Endothelial cell of umbilical vein (primary cell): ENCODE measurements around the gene SLC5A3. TPM values are rescaled to one million over a fixed set of nuclear protein-coding genes. Genes with fewer than 3 reads are reported as not detected.

Source experiments
- BruUV-seq: library from RNA; stranded (reverse); fragments of 400-500 nt; replicated peaks from 2 replicates; lab custom pipeline; 2021; lab: Mats Ljungman, UMichigan
- CTCF ChIA-PET: fragments of 300-600, 350-600 bp; sonication (Branson Sonifier 250); formaldehyde crosslinking; loops from one replicate; lab custom pipeline; 2021; ENCODE audit warnings: antibody characterized with exemption, inconsistent platforms; lab: Charles Lee
- POLR2A ChIA-PET: fragments of 300-600, 350-600 bp; sonication (Branson Sonifier 250); formaldehyde crosslinking; loops from one replicate; lab custom pipeline; 2021; ENCODE audit warnings: antibody characterized with exemption, inconsistent platforms; lab: Charles Lee
- DNase-seq: peaks from one replicate; pipeline ENCODE4 v3.0.0-alpha.2; 2011; ENCODE audit warnings: low read depth, low spot score
- FAIRE-seq: peaks from 2 replicates; lab custom pipeline; 2011; peaks lifted over from hg19 to GRCh38; lab: Jason Lieb, UNC
- H2AFZ ChIP-seq: 2 replicates; pipeline ENCODE4 v1.6.0; 2012; ENCODE audit warnings: low read depth, low read length, control low read depth, inconsistent platforms
- H3K27ac ChIP-seq: 2 replicates; pipeline ENCODE4 v1.5.1; 2011; ENCODE audit warnings: low read depth, mild to moderate bottlenecking, control low read depth, low read length, moderate library complexity; ENCODE audit not compliant: insufficient read depth
- H3K27me3 ChIP-seq, 2 experiments: 2 replicates each; pipeline versions ENCODE4 v1.6.0 to v1.6.1; 2011; ENCODE audit warnings: low read length in 2 of 2, mixed read lengths in 1 of 2; ENCODE audit not compliant: control insufficient read depth in 2 of 2, insufficient read depth in 2 of 2
- H3K36me3 ChIP-seq, 2 experiments: 2 replicates in 1 of 2; 3 replicates in 1 of 2; pipeline ENCODE4 v1.5.1; 2011; ENCODE audit warnings: low read length in 2 of 2, mild to moderate bottlenecking in 1 of 2, moderate library complexity in 1 of 2; ENCODE audit not compliant: control insufficient read depth in 2 of 2, insufficient read depth in 2 of 2; ENCODE audit errors: extremely low read depth in 1 of 2
- H3K4me1 ChIP-seq: 3 replicates; pipeline ENCODE4 v1.5.1; 2011; ENCODE audit warnings: mild to moderate bottlenecking, low read length; ENCODE audit not compliant: control insufficient read depth, insufficient read depth; ENCODE audit errors: extremely low read depth
- H3K4me2 ChIP-seq: 2 replicates; pipeline ENCODE4 v1.6.1; 2011; ENCODE audit warnings: low read length, control low read depth, mixed read lengths; ENCODE audit not compliant: insufficient read depth
- H3K4me3 ChIP-seq, 3 experiments: fragments of 200-600 bp in 1 of 3; sonication (generic), shearing (Covaris generic) in 1 of 3; replicated peaks in 1 of 3; 2 replicates each; pipeline ENCODE4 v1.5.1; 2011 to 2016; ENCODE audit warnings: control low read depth in 3 of 3, low read length in 3 of 3, mild to moderate bottlenecking in 2 of 3, inconsistent platforms in 1 of 3, low read depth in 1 of 3, moderate library complexity in 1 of 3; ENCODE audit not compliant: insufficient read depth in 1 of 3
- H3K79me2 ChIP-seq: 2 replicates; pipeline ENCODE4 v1.6.0; 2012; ENCODE audit warnings: low read length, inconsistent platforms; ENCODE audit not compliant: control insufficient read depth, insufficient read depth
- H3K9ac ChIP-seq: replicated peaks from 2 replicates; pipeline ENCODE3; 2011; ENCODE audit warnings: low read length, control low read depth; ENCODE audit not compliant: insufficient read depth; ENCODE audit errors: extremely low read depth
- H3K9me1 ChIP-seq: replicated peaks from 3 replicates; pipeline ENCODE4 v1.6.0; 2011; ENCODE audit warnings: mild to moderate bottlenecking, low read length; ENCODE audit not compliant: control insufficient read depth, insufficient read depth; ENCODE audit errors: extremely low read depth
- H3K9me3 ChIP-seq: replicated peaks from 2 replicates; pipeline ENCODE4 v1.5.1; 2012; ENCODE audit warnings: low read length, inconsistent platforms; ENCODE audit not compliant: control insufficient read depth, insufficient read depth
- H4K20me1 ChIP-seq: replicated peaks from 2 replicates; pipeline ENCODE3; 2011; ENCODE audit warnings: mild to moderate bottlenecking, low read length; ENCODE audit not compliant: control insufficient read depth, insufficient read depth; ENCODE audit errors: extremely low read depth
- EZH2 ChIP-seq: IDR thresholded peaks from 2 replicates; pipeline ENCODE4 v1.6.1; 2012; ENCODE audit warnings: borderline replicate concordance, low read depth, mild to moderate bottlenecking, moderate library complexity, low read length, inconsistent platforms; ENCODE audit not compliant: severe bottlenecking
- FOS ChIP-seq: IDR thresholded peaks from 2 replicates; pipeline ENCODE4 v1.6.1; 2011; ENCODE audit warnings: mild to moderate bottlenecking, low read length, moderate library complexity, borderline replicate concordance; ENCODE audit not compliant: insufficient read depth
- JUN ChIP-seq: IDR thresholded peaks from 2 replicates; pipeline ENCODE4 v1.6.1; 2011; ENCODE audit warnings: borderline replicate concordance, low read depth; ENCODE audit not compliant: insufficient read length, insufficient read depth
- MAX ChIP-seq: IDR thresholded peaks from 2 replicates; pipeline ENCODE4 v1.6.1; 2011; ENCODE audit not compliant: insufficient read depth, insufficient read length
- MYC ChIP-seq: IDR thresholded peaks from one replicate; pipeline ENCODE4 v1.6.1; 2011; ENCODE audit warnings: mild to moderate bottlenecking, low read depth, low read length
- POLR2A ChIP-seq: IDR thresholded peaks from 2 replicates; pipeline ENCODE4 v1.6.1; 2012; ENCODE audit warnings: low read depth, mild to moderate bottlenecking, control low read depth, low read length
- POLR2AphosphoS5 ChIP-seq: IDR thresholded peaks from 2 replicates; pipeline ENCODE4 v1.6.1; 2012; ENCODE audit warnings: low read depth, mild to moderate bottlenecking, control low read depth, low read length, moderate library complexity; ENCODE audit not compliant: insufficient read depth
- dilution Hi-C: fragments of 300-500 bp; cut with MboI; formaldehyde crosslinking; loops from one replicate; pipeline ENCODE4 v1.15.0; 2019; ENCODE audit warnings: low sequenced_read_pairs; ENCODE audit not compliant: extremely low pct_ligation_motif_present
- intact Hi-C: fragments of 100-400 bp; cut with micrococcal nuclease; formaldehyde crosslinking; loops from one replicate; pipeline ENCODE4 v1.10.0; 2022
- polyA plus RNA-seq, 4 experiments: library from polyadenylated mRNA; depleted of rRNA in 3 of 4; stranded (reverse) in 3 of 4; unstranded in 1 of 4; fragments of >200 nt; gene quantifications; 2 replicates each; pipeline versions ENCODE4 v1.2.1 to v1.2.3, GENCODE V29; 2011 to 2012; ENCODE audit warnings: missing spikeins in 1 of 4
- total RNA-seq: library from RNA; stranded (reverse); gene quantifications from 2 replicates; pipeline ENCODE4 v1.2.3, GENCODE V29; 2021

The SLC5A3 gene
- total and polyA plus RNA-seq, 2 donors (not counting 3 experiments of a cell fraction or from before 2014, with no cell fraction given): 1.6 to 8.0 TPM

- no peak overlapping the region for H3K4me3 ChIP-seq
- no peak for DNase-seq
- no TSS peak for BruUV-seq
- TF ChIP-seq FOS (no peak), POLR2AphosphoS5 (no peak), POLR2A (no peak), MYC (no peak), JUN (no peak), EZH2 (no peak), MAX (no peak)
- dilution Hi-C loops (no loop called here), intact Hi-C loops (no loop called here)
- H3K4me1 ChIP-seq: no peaks in the 10 kb centered on the region
- H3K27ac ChIP-seq: no peak overlapping the region
- no peaks in the 10 kb centered on the region for H4K20me1 ChIP-seq
- H3K9ac ChIP-seq: no peak overlapping the region
- H3K9me3 ChIP-seq: no peaks in the 10 kb centered on the region
- H3K9me1 ChIP-seq: no peaks in the 10 kb centered on the region
- CTCF ChIA-PET: interaction anchor here (0.7 to 2.0 kb wide), 5 partner anchors 10 to 237 kb away, joined by 3 to 8 read pairs (median 4); no protein-coding TSS in a partner anchor
- H3K36me3 ChIP-seq: no peaks in the 10 kb centered on the region
- H3K27me3 ChIP-seq: no peaks in the 10 kb centered on the region
- no peak overlapping the region for H2AFZ ChIP-seq
- FAIRE-seq: no peak
- no peaks in the 10 kb centered on the region for H3K79me2 ChIP-seq
- POLR2A ChIA-PET: no interaction called here
- no peak overlapping the region for H3K4me2 ChIP-seq
Measured at GRCh38 chr21:34110594-34111202, 37.3 kb downstream of the SLC5A3 start.
